ENCODE results near the gene ISCA2. TPM values are rescaled to one million over a fixed set of nuclear protein-coding genes. Genes with fewer than 3 reads are reported as not detected.

ISCA2 gene
- total RNA-seq, 2 donors from 2014 or later, result 40.5 to 58.1 TPM

GRCh38 chr14:74546416-74546815 is 52.9 kb downstream of the ISCA2 start:
- 68% methylated on average over 11 of the region's 11 CpGs; no CpG with 5 or more reads in 1 of the 2 experiments for WGBS, 2 experiments (ENCODE audit: insufficient coverage in 1 of 2, insufficient read length in 1 of 2)
- no peak for TF ChIP-seq CTCF (conservative IDR thresholded peaks at IDR 0.05)
- no peak overlapping the region for H3K27ac Mint-ChIP-seq

More at GRCh38 chr14:74546416-74546815, 52.9 kb downstream of the ISCA2 start:
- no peak overlapping the region for H3K27ac ChIP-seq (ENCODE audit: low read depth, low read length)
- no peak for DNase-seq
- no peaks in the 10 kb centered on the region for H3K27me3 ChIP-seq (ENCODE audit: control insufficient read depth, insufficient read depth, low read length, poor library complexity, severe bottlenecking)
- no peaks in the 10 kb centered on the region for H3K9me3 Mint-ChIP-seq
- peaks cover 13% of the 10 kb centered on the region for H3K4me1 Mint-ChIP-seq
- H3K9me3 ChIP-seq (ENCODE audit: control insufficient read depth, low read length), result no peaks in the 10 kb centered on the region
- H3K36me3 ChIP-seq (ENCODE audit: control insufficient read depth, insufficient read depth, low read length), result no peaks in the 10 kb centered on the region
- no peak overlapping the region for H3K9ac ChIP-seq (ENCODE audit: extremely low read depth, low read length, poor library complexity, severe bottlenecking)
- no peak overlapping the region for H3K4me3 ChIP-seq (ENCODE audit: low read length)
- no peaks in the 10 kb centered on the region for H3K4me1 ChIP-seq (ENCODE audit: control insufficient read depth, insufficient read depth, low read length)
- no peak overlapping the region for H3K4me3 Mint-ChIP-seq
- H3K36me3 Mint-ChIP-seq (ENCODE audit: low read depth), result no peaks in the 10 kb centered on the region
- H3K27me3 Mint-ChIP-seq (ENCODE audit: insufficient read depth), result peaks cover 23% of the 10 kb centered on the region

Other genes with a start within 250 kb of the ISCA2 start
- 100 to 1,000 TPM; 153 to 239 TPM for gene ABCD4, start 190.8 kb upstream of the ISCA2 start, total RNA-seq
- gene VRTN, start 145.3 kb upstream of the ISCA2 start, total RNA-seq, result 100 to 1,000 TPM in 1 of 2 donors, 10 to 100 TPM in 1; 61.8 to 108 TPM
- 1 to 10 TPM; 2.0 to 4.1 TPM for gene SYNDIG1L, start 67.6 kb upstream of the ISCA2 start, total RNA-seq
- gene NPC2, start 460 bp upstream of the ISCA2 start, total RNA-seq, result 100 to 1,000 TPM; 279 to 462 TPM
- gene LTBP2, start 118.5 kb downstream of the ISCA2 start, total RNA-seq, result 1 to 10 TPM; 1.7 to 2.9 TPM
- gene AREL1, start 219.3 kb downstream of the ISCA2 start, total RNA-seq, result 10 to 100 TPM; 36.5 to 39.0 TPM
- 10 to 100 TPM; 68.4 to 71.3 TPM for gene FCF1, start 219.4 kb downstream of the ISCA2 start, total RNA-seq

All from endodermal cell (in vitro differentiated cells).